A673 (cell line): ENCODE results near the gene CDIPT. TPM values are rescaled to one million over a fixed set of nuclear protein-coding genes. Genes with fewer than 3 reads are reported as not detected.

Experiments
- BruUV-seq: library from RNA; stranded (reverse); fragments of 400-500 nt; replicated peaks from 2 replicates; lab custom pipeline; 2021; lab: Mats Ljungman, UMichigan
- CTCF ChIA-PET: fragments of 300-600 bp; sonication (Branson Sonifier 250); formaldehyde crosslinking; loops from one replicate; lab custom pipeline; 2022; ENCODE audit warnings: antibody characterized with exemption; lab: Charles Lee
- POLR2A ChIA-PET: fragments of 300-600 bp; sonication (Branson Sonifier 250); formaldehyde crosslinking; loops from one replicate; lab custom pipeline; 2022; ENCODE audit warnings: antibody characterized with exemption; ENCODE audit not compliant: low non-redundant PET; lab: Charles Lee
- DNase-seq: peaks from one replicate; pipeline ENCODE4 v3.0.0-alpha.2; 2015; ENCODE audit warnings: low spot score
- H3K27ac ChIP-seq: fragments of 200-600 bp; sonication (generic); 2 replicates; pipeline ENCODE4 v1.5.1; 2016; ENCODE audit warnings: mixed run types, low read depth, mild to moderate bottlenecking, mixed read lengths, antibody characterized with exemption, low read length; ENCODE audit not compliant: poor library complexity, severe bottlenecking
- H3K27me3 ChIP-seq: fragments of 200-600 bp; sonication (generic); replicated peaks from 2 replicates; pipeline ENCODE4 v1.6.1; 2017; ENCODE audit warnings: mixed run types, low read depth, mild to moderate bottlenecking, mixed read lengths, antibody characterized with exemption, low read length; ENCODE audit not compliant: insufficient read depth, poor library complexity
- H3K36me3 ChIP-seq: fragments of 200-600 bp; sonication (generic); 2 replicates; pipeline ENCODE4 v1.6.1; 2016; ENCODE audit warnings: mixed run types, mild to moderate bottlenecking, mixed read lengths, antibody characterized with exemption, low read length; ENCODE audit not compliant: insufficient read depth, poor library complexity, severe bottlenecking
- H3K4me1 ChIP-seq: fragments of 200-600 bp; sonication (generic); 2 replicates; pipeline ENCODE4 v1.6.1; 2017; ENCODE audit warnings: mixed run types, mild to moderate bottlenecking, mixed read lengths, antibody characterized with exemption, low read length; ENCODE audit not compliant: insufficient read depth, poor library complexity, severe bottlenecking
- H3K4me3 ChIP-seq: fragments of 200-600 bp; sonication (generic); 2 replicates; pipeline ENCODE4 v1.5.1; 2016; ENCODE audit warnings: low read depth, mixed run types, mild to moderate bottlenecking, mixed read lengths, low read length; ENCODE audit not compliant: poor library complexity, severe bottlenecking
- H3K9me3 ChIP-seq: fragments of 200-600 bp; sonication (generic); 2 replicates; pipeline ENCODE4 v1.6.1; 2016; ENCODE audit warnings: mixed run types, low read depth, mild to moderate bottlenecking, mixed read lengths, antibody characterized with exemption, low read length; ENCODE audit not compliant: poor library complexity, severe bottlenecking
- EZH2 ChIP-seq: fragments of 200-600 bp; sonication (generic); IDR thresholded peaks from 2 replicates; pipeline ENCODE4 v1.6.1; 2017; ENCODE audit warnings: borderline replicate concordance, low read depth, mild to moderate bottlenecking, mixed read lengths, antibody characterized with exemption, low read length; ENCODE audit not compliant: poor library complexity, severe bottlenecking
- intact Hi-C: fragments of 100-400 bp; cut with micrococcal nuclease; formaldehyde crosslinking; loops from one replicate; pipeline ENCODE4 v1.10.0; 2022; ENCODE audit not compliant: unreplicated experiment
- total RNA-seq: library from RNA; stranded (reverse); gene quantifications from 2 replicates; pipeline ENCODE4 v1.2.3, GENCODE V29; 2021
- TF ChIP-seq, protein P1 (sequence below): fragments of 300-800, 200-600 bp; sonication (generic); conservative IDR thresholded peaks from 2 replicates; pipeline ENCODE4 v1.5.1; 2017; ENCODE audit warnings: low read depth, mild to moderate bottlenecking, antibody characterized with exemption, low read length, moderate library complexity, mixed read lengths

The CDIPT gene
- total RNA-seq, 1 experiment from 2014 or later = 51.7 TPM

- Histone ChIP-seq H3K4me3 (peak within 1 kb of the TSS; percentile 60), H3K27me3 (no peaks in the 10 kb centered on the region), H3K9me3 (no peaks in the 10 kb centered on the region), H3K36me3 (no peaks in the 10 kb centered on the region), H3K4me1 (peaks cover 6% of the 10 kb centered on the region), H3K27ac (peak within 1 kb of the TSS; percentile 68)
- no TSS peak for BruUV-seq
- CTCF ChIA-PET = interaction anchor here (0.8 kb wide), 1 partner anchor 51 kb away, joined by 3 read pairs; no protein-coding TSS in a partner anchor
- POLR2A ChIA-PET = interaction anchor here (0.6 kb wide), 2 partner anchors 26 to 71 kb away, joined by 5 to 9 read pairs; partner anchors contain the start of gene KCTD13
- peak; percentile 94 for DNase-seq
- TF ChIP-seq, protein P1, sequence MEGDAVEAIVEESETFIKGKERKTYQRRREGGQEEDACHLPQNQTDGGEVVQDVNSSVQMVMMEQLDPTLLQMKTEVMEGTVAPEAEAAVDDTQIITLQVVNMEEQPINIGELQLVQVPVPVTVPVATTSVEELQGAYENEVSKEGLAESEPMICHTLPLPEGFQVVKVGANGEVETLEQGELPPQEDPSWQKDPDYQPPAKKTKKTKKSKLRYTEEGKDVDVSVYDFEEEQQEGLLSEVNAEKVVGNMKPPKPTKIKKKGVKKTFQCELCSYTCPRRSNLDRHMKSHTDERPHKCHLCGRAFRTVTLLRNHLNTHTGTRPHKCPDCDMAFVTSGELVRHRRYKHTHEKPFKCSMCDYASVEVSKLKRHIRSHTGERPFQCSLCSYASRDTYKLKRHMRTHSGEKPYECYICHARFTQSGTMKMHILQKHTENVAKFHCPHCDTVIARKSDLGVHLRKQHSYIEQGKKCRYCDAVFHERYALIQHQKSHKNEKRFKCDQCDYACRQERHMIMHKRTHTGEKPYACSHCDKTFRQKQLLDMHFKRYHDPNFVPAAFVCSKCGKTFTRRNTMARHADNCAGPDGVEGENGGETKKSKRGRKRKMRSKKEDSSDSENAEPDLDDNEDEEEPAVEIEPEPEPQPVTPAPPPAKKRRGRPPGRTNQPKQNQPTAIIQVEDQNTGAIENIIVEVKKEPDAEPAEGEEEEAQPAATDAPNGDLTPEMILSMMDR = peak; percentile 37; the same call in 1 of the 2 replicates
- no peak for TF ChIP-seq EZH2
- intact Hi-C loops = no loop called here
Measured at GRCh38 chr16:29899516-29900101, 36.6 kb upstream of the CDIPT start, which contains the start of gene SEZ6L2. Gene SEZ6L2 (minus strand): TSS chr16:29899550. CDS start chr16:29899019, 531 bp downstream.

GRCh38 chr16:29898804-29899515 is 35.9 kb upstream of the CDIPT start:
- H3K27me3 ChIP-seq = no peaks in the 10 kb centered on the region
- TF ChIP-seq, protein P1 = no peak
- no peak for TF ChIP-seq EZH2
- intact Hi-C loops = no loop called here
- CTCF ChIA-PET = interaction anchor here (0.8 kb wide), 1 partner anchor 50 kb away, joined by 3 read pairs; no protein-coding TSS in a partner anchor
- peak overlapping the region; percentile 68 for H3K27ac ChIP-seq
- H3K9me3 ChIP-seq = no peaks in the 10 kb centered on the region
- POLR2A ChIA-PET = no interaction called here
- BruUV-seq = no TSS peak
- peaks cover 6% of the 10 kb centered on the region for H3K4me1 ChIP-seq
- peak overlapping the region; percentile 60 for H3K4me3 ChIP-seq
- no peaks in the 10 kb centered on the region for H3K36me3 ChIP-seq
- peak; percentile 27 for DNase-seq

DNA sequence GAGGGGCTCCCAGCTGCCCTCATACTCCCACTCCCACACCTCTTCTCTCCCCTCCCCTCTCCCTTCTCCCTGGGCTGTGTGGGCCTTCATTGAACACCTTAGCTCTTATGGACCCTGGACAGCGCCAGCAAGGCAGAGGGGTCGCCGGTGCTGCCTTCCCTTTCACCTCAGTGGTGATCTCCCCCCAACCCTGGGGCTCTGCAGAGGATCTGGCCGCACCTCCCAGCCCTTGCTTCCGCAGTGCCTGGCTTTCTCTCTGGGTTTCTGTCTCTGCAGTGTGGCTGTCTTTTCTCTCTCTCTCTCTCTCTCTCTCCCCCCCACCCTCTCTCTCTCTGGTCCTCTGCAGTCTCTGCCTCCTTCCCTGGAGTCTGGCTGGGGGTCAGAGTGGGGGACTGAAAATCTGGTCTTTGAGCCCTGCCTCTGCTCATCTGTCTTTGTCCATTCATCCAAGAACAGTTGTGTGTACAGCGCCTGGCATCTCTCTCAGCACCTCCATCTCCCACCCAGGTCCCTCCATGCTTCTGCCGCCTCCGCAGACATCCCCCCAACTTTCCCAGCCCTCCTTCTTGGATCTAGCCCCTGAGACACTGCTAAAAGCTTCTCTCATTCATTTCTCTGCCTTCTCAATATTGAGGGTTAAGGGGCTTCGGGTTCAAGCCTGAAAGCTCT is 35.2 kb upstream of the CDIPT start:
- TF ChIP-seq EZH2 = no peak
- TF ChIP-seq, protein P1 = no peak
- Histone ChIP-seq H3K4me1 (peaks cover 6% of the 10 kb centered on the region), H3K9me3 (no peaks in the 10 kb centered on the region), H3K36me3 (no peaks in the 10 kb centered on the region), H3K27ac (no peak overlapping the region), H3K27me3 (no peaks in the 10 kb centered on the region), H3K4me3 (peak overlapping the region; percentile 60)
- POLR2A ChIA-PET = no interaction called here
- DNase-seq = no peak
- CTCF ChIA-PET = no interaction called here
- intact Hi-C loops = no loop called here
- BruUV-seq = no TSS peak
